HG03354 (cell line): ENCODE data around the gene KCNQ1.

ENCODE experiments used
- ATAC-seq: cut with Tn5 transposase; IDR thresholded peaks from one replicate; pipeline ENCODE4 v1.9.1; 2021; ENCODE audit warnings: mild to moderate bottlenecking; ENCODE audit not compliant: unreplicated experiment, poor library complexity, severe bottlenecking

Gene KCNQ1

DNA sequence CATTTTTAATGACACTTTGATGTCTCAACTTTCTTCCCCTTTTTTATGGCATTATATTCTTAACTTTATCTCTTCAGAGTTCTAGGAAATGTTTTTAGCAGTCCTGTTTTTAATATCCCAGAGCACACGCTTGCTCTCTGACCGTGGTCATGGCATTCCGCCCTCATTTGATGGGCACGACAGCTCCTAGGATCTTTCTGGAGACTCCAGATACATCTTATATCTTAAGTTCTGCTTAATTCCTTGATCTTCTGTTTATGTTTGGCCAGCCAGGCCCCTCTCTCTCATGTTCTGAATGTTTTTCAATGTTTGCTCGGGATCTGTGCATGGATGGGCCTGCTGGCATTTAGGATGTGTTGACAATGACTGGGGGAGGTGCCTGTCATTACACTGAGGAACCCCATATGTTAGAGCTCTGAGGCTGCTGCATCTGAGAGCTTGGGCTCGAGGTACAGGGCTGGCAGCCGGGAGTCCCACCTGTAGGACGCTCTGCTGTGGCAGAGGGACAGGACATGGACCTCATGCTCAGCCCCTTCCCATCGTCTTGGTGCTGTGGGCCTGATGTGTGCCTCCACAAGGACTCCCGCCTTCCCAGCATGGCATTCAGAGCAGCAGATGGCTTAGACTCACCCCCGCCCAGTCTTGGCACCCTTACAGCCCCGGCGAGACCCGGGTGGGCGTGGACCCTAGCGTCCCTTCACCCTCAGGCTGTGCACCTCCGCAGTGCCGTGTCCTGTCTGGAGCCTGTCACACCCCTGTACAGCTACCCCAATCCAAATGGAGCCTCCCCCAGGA lies 365.8 kb downstream of the KCNQ1 start:
- ATAC-seq, result no peak

DNA sequence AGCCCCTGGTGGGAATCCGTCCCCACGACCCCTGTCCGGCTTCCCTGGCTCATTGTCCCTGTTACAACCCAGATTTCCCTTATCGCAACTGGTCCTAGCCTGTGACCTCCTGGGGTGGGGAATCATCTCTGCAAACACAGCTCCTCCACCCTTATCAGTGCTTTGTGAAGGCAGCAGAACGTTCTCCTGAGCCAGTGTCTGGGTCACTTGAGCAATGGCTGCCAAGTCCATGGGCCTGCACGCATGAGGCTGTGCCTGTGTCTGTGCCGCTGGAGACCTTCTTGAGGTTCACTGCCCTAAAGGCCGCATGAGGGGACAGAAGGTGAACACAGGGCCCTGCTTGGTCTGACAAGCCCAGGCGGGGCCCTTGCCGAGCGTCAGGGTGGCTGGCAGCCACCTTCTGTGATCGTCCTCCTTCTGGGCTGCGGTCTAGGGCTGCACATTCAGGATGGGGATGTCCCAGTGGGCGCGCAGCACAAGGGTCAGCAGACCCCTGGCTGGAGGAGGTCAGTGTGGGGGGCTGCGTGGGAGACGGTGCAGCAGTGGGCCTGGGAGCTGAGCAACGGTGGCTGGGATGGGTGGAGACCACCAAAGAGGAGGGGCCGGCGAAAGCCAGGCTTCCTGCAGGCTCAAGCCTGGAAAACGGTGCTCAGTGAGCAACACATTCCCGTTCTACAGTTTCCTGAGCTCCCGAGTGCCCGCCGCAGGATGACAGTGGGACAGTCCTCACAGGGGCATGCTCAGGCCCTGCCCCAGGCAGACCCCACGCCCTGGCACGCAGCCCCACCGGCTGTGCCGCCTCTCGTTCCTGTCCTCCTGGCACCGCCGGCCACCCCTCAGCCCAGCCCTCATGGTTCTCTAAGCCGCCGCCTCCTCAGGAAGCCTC lies 366.6 kb downstream of the KCNQ1 start:
- no peak for ATAC-seq

DNA sequence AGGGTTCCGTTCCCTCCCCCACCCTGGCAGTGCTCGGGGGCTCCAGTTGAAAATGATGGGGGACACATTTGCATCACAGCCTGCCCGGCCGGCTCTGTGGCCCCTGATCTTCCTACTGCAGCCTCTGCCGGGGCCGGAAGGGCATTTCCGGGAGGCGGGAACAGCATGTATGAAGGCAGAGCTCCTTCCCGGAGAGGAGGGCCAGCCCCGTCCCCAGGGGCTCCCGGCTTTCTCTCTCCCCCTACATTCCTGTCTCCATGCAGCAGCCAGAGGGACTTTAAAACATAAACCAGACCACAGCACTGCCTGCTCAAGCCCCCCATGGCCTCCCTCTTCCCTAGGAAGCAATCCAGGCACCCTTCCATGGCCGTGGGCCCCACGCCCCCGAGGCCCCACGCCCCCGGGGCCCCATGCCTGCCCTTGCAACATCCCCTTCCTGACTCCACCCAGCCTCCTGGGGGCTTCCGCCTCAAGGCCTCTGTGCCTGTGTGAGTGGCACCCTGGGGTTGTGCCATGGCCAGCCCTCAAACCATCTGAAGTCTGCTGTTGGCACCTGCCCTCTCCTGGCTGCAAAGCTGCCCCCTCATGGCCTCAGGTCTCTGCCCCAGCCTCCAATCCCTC lies 367.7 kb downstream of the KCNQ1 start:
- no peak for ATAC-seq

- ATAC-seq, result no peak
Observed at GRCh38 chr11:2813141-2813908, 368.5 kb downstream of the KCNQ1 start.

GRCh38 chr11:2813968-2814367 lies 369.2 kb downstream of the KCNQ1 start:
- no peak for ATAC-seq

GRCh38 chr11:2814751-2815150 lies 369.9 kb downstream of the KCNQ1 start:
- ATAC-seq, result no peak

- no peak for ATAC-seq
Observed at GRCh38 chr11:2815762-2816496, 371.1 kb downstream of the KCNQ1 start.

GRCh38 chr11:2816523-2816922 lies 371.7 kb downstream of the KCNQ1 start:
- ATAC-seq, result no peak

GRCh38 chr11:2816941-2817421 lies 372.2 kb downstream of the KCNQ1 start:
- ATAC-seq, result no peak

- ATAC-seq, result no peak
Observed at GRCh38 chr11:2817431-2817830, 372.6 kb downstream of the KCNQ1 start.

DNA sequence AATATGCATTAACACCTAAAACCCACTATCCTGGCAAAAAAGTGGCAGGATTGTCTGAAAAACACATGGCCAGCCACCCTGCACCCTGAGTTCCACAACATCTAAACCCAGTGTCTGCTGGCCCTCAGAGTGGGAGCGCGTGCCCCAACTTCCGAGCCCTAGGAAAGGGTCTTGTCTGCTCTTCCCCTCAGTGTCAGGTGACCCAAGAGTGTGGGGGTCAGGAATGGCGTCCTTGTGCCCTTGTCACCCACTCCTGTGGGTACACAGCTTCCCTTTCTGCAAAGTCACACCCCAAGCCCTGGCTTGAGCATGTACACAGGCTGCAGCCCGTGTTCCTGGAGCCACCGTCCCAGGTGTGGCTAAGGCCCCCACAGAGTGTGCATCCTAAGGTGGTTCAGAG lies 373.2 kb downstream of the KCNQ1 start:
- ATAC-seq, result no peak

GRCh38 chr11:2818503-2818902 lies 373.7 kb downstream of the KCNQ1 start:
- no peak for ATAC-seq

GRCh38 chr11:2819316-2819715 lies 374.5 kb downstream of the KCNQ1 start:
- ATAC-seq, result no peak

DNA sequence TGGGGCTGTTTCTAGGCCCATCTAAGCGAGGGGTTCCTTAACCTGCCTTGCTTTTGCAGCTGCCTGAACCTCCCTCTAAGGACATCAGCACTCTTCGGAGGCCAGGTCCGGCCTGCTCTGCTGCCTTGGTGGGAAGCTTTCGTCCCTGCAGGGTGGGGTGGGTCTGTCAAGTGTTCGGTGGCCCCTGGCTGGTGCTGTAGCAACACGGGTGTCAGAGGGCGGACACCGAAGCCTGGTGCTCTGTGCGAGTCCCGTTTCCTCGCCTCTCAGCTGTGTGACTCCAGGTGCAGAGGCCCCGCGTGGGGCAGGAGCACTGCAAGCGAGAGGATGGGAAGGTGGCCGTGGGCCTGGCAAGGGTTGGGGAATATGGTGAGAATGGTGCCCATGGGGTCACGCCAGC lies 376.2 kb downstream of the KCNQ1 start:
- ATAC-seq, result no peak

- no peak for ATAC-seq
Observed at GRCh38 chr11:2821891-2822290, 377.1 kb downstream of the KCNQ1 start.

- no peak for ATAC-seq
Observed at GRCh38 chr11:2824851-2825250, 380.0 kb downstream of the KCNQ1 start.

DNA sequence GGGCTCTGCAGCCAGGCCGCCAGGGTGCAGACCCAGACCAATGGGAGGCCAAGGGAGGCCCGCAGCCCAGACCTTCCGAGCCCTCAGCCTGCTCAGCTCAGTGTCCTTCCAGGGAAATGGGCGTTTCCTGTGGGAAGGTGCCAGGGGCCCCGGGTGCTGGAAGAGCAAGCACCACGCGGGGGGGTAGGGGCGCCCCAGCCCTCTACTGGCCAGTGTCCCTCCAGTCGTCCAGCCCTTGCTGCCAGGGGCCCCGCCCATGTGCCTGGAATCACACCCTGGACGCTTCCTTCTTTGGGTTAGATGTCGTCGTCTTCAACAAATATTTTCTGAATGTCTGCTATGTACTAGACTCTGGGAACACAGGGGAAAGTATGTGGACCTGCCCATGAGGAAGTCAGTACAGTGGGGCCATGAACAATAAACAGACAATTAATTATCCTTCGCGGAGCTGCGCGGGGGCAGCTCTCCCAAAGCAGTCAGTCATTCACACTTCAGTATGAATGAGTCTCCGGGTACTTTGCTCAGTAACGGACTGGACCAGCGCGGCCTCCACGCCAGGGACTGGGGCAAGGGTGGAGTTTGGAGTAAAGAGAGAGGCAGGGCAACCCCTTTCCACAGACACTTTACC lies 380.6 kb downstream of the KCNQ1 start:
- no peak for ATAC-seq

- ATAC-seq, result no peak
Observed at GRCh38 chr11:2825889-2826678, 381.3 kb downstream of the KCNQ1 start.
